NCI-H128 (cell line): ENCODE measurements around the gene SLC35F3.

Source experiments
- DNase-seq: peaks from one replicate; lab custom pipeline; 2025; ENCODE audit not compliant: unreplicated experiment; lab: John Stamatoyannopoulos, UW

The SLC35F3 gene

GRCh38 chr1:234019387-234019786 is 114.9 kb downstream of the SLC35F3 start:
- DNase-seq: no peak

GRCh38 chr1:234022302-234022701 is 117.8 kb downstream of the SLC35F3 start:
- DNase-seq: no peak

GRCh38 chr1:234039603-234040002 is 135.1 kb downstream of the SLC35F3 start:
- DNase-seq: no peak

- DNase-seq: no peak
Observed at GRCh38 chr1:234040446-234041317, 136.2 kb downstream of the SLC35F3 start.

GRCh38 chr1:234044079-234044478 is 139.6 kb downstream of the SLC35F3 start:
- no peak for DNase-seq

- no peak for DNase-seq
Observed at GRCh38 chr1:234047123-234047522, 142.6 kb downstream of the SLC35F3 start.

- DNase-seq: no peak
Observed at GRCh38 chr1:234062166-234062565, 157.7 kb downstream of the SLC35F3 start.

- peak; percentile 35 for DNase-seq
Observed at GRCh38 chr1:234065794-234066447, 161.4 kb downstream of the SLC35F3 start.

- DNase-seq: no peak
Observed at GRCh38 chr1:234067581-234068337, 163.3 kb downstream of the SLC35F3 start.

- no peak for DNase-seq
Observed at GRCh38 chr1:234069760-234070159, 165.3 kb downstream of the SLC35F3 start.

- no peak for DNase-seq
Observed at GRCh38 chr1:234072793-234073192, 168.3 kb downstream of the SLC35F3 start.

- DNase-seq: no peak
Observed at GRCh38 chr1:234078143-234078542, 173.7 kb downstream of the SLC35F3 start.

- no peak for DNase-seq
Observed at GRCh38 chr1:234079896-234080295, 175.4 kb downstream of the SLC35F3 start.

GRCh38 chr1:234083460-234083859 is 179.0 kb downstream of the SLC35F3 start:
- no peak for DNase-seq

GRCh38 chr1:234089396-234089795 is 184.9 kb downstream of the SLC35F3 start:
- DNase-seq: no peak

GRCh38 chr1:234090212-234091064 is 186.0 kb downstream of the SLC35F3 start:
- DNase-seq: no peak

GRCh38 chr1:234091065-234091401 is 186.6 kb downstream of the SLC35F3 start:
- no peak for DNase-seq

- DNase-seq: no peak
Observed at GRCh38 chr1:234091876-234092275, 187.4 kb downstream of the SLC35F3 start.

GRCh38 chr1:234093107-234093506 is 188.6 kb downstream of the SLC35F3 start:
- DNase-seq: no peak

GRCh38 chr1:234093741-234094140 is 189.3 kb downstream of the SLC35F3 start:
- DNase-seq: no peak

- DNase-seq: no peak
Observed at GRCh38 chr1:234094172-234094571, 189.7 kb downstream of the SLC35F3 start.
